Measurements from ENCODE around the gene NFIC. TPM values are rescaled to one million over a fixed set of nuclear protein-coding genes. Genes with fewer than 3 reads are reported as not detected.
"Not testable (repeated sequence)": the region's sequence is repeated elsewhere in the genome, so short reads cannot be mapped to it uniquely, and the experiment has no call there.

The NFIC gene
- total RNA-seq, 2 experiments from 2014 or later: 12.6 to 13.1 TPM

- CTCF ChIA-PET: interaction anchor here (0.6 to 1.3 kb wide), 2 partner anchors 86 to 1289 kb away, joined by 4 read pairs; no protein-coding TSS in a partner anchor
- Mint-ChIP-seq H3K27me3 (no peaks in the 10 kb centered on the region), H3K9me3 (no peaks in the 10 kb centered on the region), H3K36me3 (ENCODE audit: low read depth) (no peaks in the 10 kb centered on the region), H3K27ac (no peak overlapping the region), H3K4me1 (peaks cover 4% of the 10 kb centered on the region), H3K4me3 (peak overlapping the region; percentile 10)
- DNase-seq: peak; percentile 43
- POLR2A ChIA-PET: interaction anchor here (0.6 kb wide), 1 partner anchor 1685 kb away, joined by 3 read pairs; no protein-coding TSS in a partner anchor
Observed at GRCh38 chr19:3343619-3344502, 22.5 kb upstream of the NFIC start.

GRCh38 chr19:3344608-3345598 lies 21.5 kb upstream of the NFIC start:
- H3K4me3 Mint-ChIP-seq: no peak overlapping the region
- CTCF ChIA-PET: no interaction called here
- no peaks in the 10 kb centered on the region for H3K27me3 Mint-ChIP-seq
- no peak overlapping the region for H3K27ac Mint-ChIP-seq
- H3K4me1 Mint-ChIP-seq: peaks cover 2% of the 10 kb centered on the region
- POLR2A ChIA-PET: no interaction called here
- no peak for DNase-seq
- H3K9me3 Mint-ChIP-seq: no peaks in the 10 kb centered on the region
- no peaks in the 10 kb centered on the region for H3K36me3 Mint-ChIP-seq (ENCODE audit: low read depth)

- no peak overlapping the region for H3K4me3 Mint-ChIP-seq
- no peaks in the 10 kb centered on the region for H3K27me3 Mint-ChIP-seq
- no peaks in the 10 kb centered on the region for H3K36me3 Mint-ChIP-seq (ENCODE audit: low read depth)
- ChIA-PET CTCF (no interaction called here), POLR2A (no interaction called here)
- H3K9me3 Mint-ChIP-seq: no peaks in the 10 kb centered on the region
- no peak for DNase-seq
- H3K4me1 Mint-ChIP-seq: no peaks in the 10 kb centered on the region
- no peak overlapping the region for H3K27ac Mint-ChIP-seq
Observed at GRCh38 chr19:3345850-3346460, 20.4 kb upstream of the NFIC start.

GRCh38 chr19:3346677-3347353 lies 19.6 kb upstream of the NFIC start:
- ChIA-PET POLR2A (no interaction called here), CTCF (no interaction called here)
- no peak overlapping the region for H3K4me3 Mint-ChIP-seq

GRCh38 chr19:3348042-3348441 lies 18.3 kb upstream of the NFIC start:
- H3K27me3 Mint-ChIP-seq: no peaks in the 10 kb centered on the region
- no peak for DNase-seq
- H3K27ac Mint-ChIP-seq: no peak overlapping the region
- no peaks in the 10 kb centered on the region for H3K9me3 Mint-ChIP-seq
- H3K4me3 Mint-ChIP-seq: no peak overlapping the region
- ChIA-PET CTCF (interaction anchor here (0.7 kb wide), 1 partner anchor 20 kb away, joined by 3 read pairs; no protein-coding TSS in a partner anchor), POLR2A (no interaction called here)
- H3K4me1 Mint-ChIP-seq: no peaks in the 10 kb centered on the region
- no peaks in the 10 kb centered on the region for H3K36me3 Mint-ChIP-seq (ENCODE audit: low read depth)

More at GRCh38 chr19:3346677-3347353, 19.6 kb upstream of the NFIC start:
- H3K9me3 Mint-ChIP-seq: no peaks in the 10 kb centered on the region
- no peaks in the 10 kb centered on the region for H3K4me1 Mint-ChIP-seq
- no peaks in the 10 kb centered on the region for H3K36me3 Mint-ChIP-seq (ENCODE audit: low read depth)
- no peak for DNase-seq
- H3K27ac Mint-ChIP-seq: no peak overlapping the region
- H3K27me3 Mint-ChIP-seq: no peaks in the 10 kb centered on the region

GRCh38 chr19:3348469-3348868 lies 17.9 kb upstream of the NFIC start:
- POLR2A ChIA-PET; H3K27ac Mint-ChIP-seq; H3K9me3 Mint-ChIP-seq; H3K36me3 Mint-ChIP-seq (ENCODE audit: low read depth); H3K27me3 Mint-ChIP-seq; DNase-seq; H3K4me1 Mint-ChIP-seq; H3K4me3 Mint-ChIP-seq: not testable (repeated sequence)
- CTCF ChIA-PET: interaction anchor here (0.7 kb wide), 2 partner anchors 20 to 71 kb away, joined by 3 to 6 read pairs; no protein-coding TSS in a partner anchor

- Mint-ChIP-seq H3K9me3 (no peaks in the 10 kb centered on the region), H3K27ac (no peak overlapping the region), H3K4me1 (no peaks in the 10 kb centered on the region), H3K4me3 (no peak overlapping the region), H3K27me3 (no peaks in the 10 kb centered on the region), H3K36me3 (ENCODE audit: low read depth) (no peaks in the 10 kb centered on the region)
- DNase-seq: no peak
- ChIA-PET POLR2A (no interaction called here), CTCF (no interaction called here)
Observed at GRCh38 chr19:3350014-3350663, 16.2 kb upstream of the NFIC start.

- Mint-ChIP-seq H3K4me3 (no peak overlapping the region), H3K27me3 (peaks cover 2% of the 10 kb centered on the region), H3K4me1 (no peaks in the 10 kb centered on the region), H3K27ac (no peak overlapping the region), H3K36me3 (ENCODE audit: low read depth) (no peaks in the 10 kb centered on the region), H3K9me3 (no peaks in the 10 kb centered on the region)
- CTCF ChIA-PET: interaction anchor here (1.0 kb wide), 1 partner anchor 77 kb away, joined by 4 read pairs; no protein-coding TSS in a partner anchor
- no peak for DNase-seq
- POLR2A ChIA-PET: no interaction called here
Observed at GRCh38 chr19:3351702-3352447, 14.5 kb upstream of the NFIC start.

- CTCF ChIA-PET: interaction anchor here (1.7 kb wide), 1 partner anchor 76 kb away, joined by 5 read pairs; no protein-coding TSS in a partner anchor
- Mint-ChIP-seq H3K36me3 (ENCODE audit: low read depth) (no peaks in the 10 kb centered on the region), H3K27ac (no peak overlapping the region), H3K9me3 (no peaks in the 10 kb centered on the region), H3K4me3 (no peak overlapping the region), H3K27me3 (peaks cover 14% of the 10 kb centered on the region), H3K4me1 (peaks cover 7% of the 10 kb centered on the region)
- POLR2A ChIA-PET: no interaction called here
- no peak for DNase-seq
Observed at GRCh38 chr19:3353493-3353892, 12.9 kb upstream of the NFIC start.

- CTCF ChIA-PET: interaction anchor here (1.2 kb wide), 1 partner anchor 116 kb away, joined by 4 read pairs; no protein-coding TSS in a partner anchor
- Mint-ChIP-seq H3K27ac (peak overlapping the region; percentile 10), H3K4me1 (peaks cover 21% of the 10 kb centered on the region), H3K9me3 (no peaks in the 10 kb centered on the region), H3K27me3 (peaks cover 23% of the 10 kb centered on the region), H3K36me3 (ENCODE audit: low read depth) (no peaks in the 10 kb centered on the region), H3K4me3 (peak overlapping the region; percentile 51)
- no peak for DNase-seq
- POLR2A ChIA-PET: no interaction called here
Observed at GRCh38 chr19:3356805-3357204, 9.6 kb upstream of the NFIC start.

GRCh38 chr19:3357271-3357991 lies 9.0 kb upstream of the NFIC start:
- CTCF ChIA-PET: interaction anchor here (1.2 kb wide), 1 partner anchor 116 kb away, joined by 4 read pairs; no protein-coding TSS in a partner anchor
- POLR2A ChIA-PET: no interaction called here
- H3K27ac Mint-ChIP-seq: peak overlapping the region; percentile 10
- H3K9me3 Mint-ChIP-seq: no peaks in the 10 kb centered on the region
- H3K4me1 Mint-ChIP-seq: peaks cover 25% of the 10 kb centered on the region
- H3K36me3 Mint-ChIP-seq (ENCODE audit: low read depth): no peaks in the 10 kb centered on the region
- H3K4me3 Mint-ChIP-seq: peak overlapping the region; percentile 51
- DNase-seq: no peak
- peaks cover 29% of the 10 kb centered on the region for H3K27me3 Mint-ChIP-seq
